RWPE2 (cell line): ENCODE measurements around the gene FAM149A.

Experiments used
- ATAC-seq: fragments of 200-7000 bp; cut with Tn5 transposase; 3 replicates; pipeline ENCODE4 v1.9.1; 2021; ENCODE audit warnings: low read depth
- DNase-seq: peaks from one replicate; pipeline ENCODE4 v3.0.0-alpha.2; 2020; ENCODE audit warnings: low spot score
- H3K27ac ChIP-seq: fragments of 450-650 bp; 2 replicates; pipeline ENCODE4 v1.5.1; 2017; ENCODE audit warnings: mild to moderate bottlenecking; ENCODE audit not compliant: poor library complexity, severe bottlenecking
- H3K27me3 ChIP-seq: fragments of 250-450 bp; sonication (Bioruptor Pico); 2 replicates; pipeline ENCODE4 v1.5.1; 2021; ENCODE audit warnings: mild to moderate bottlenecking, moderate library complexity; ENCODE audit not compliant: insufficient read depth, poor library complexity, severe bottlenecking
- H3K36me3 ChIP-seq: fragments of 250-450 bp; sonication (Bioruptor Pico); 2 replicates; pipeline ENCODE4 v1.5.1; 2020; ENCODE audit warnings: low read depth, mild to moderate bottlenecking, moderate library complexity
- H3K4me1 ChIP-seq: fragments of 250-450 bp; sonication (Bioruptor Pico); 2 replicates; pipeline ENCODE4 v1.5.1; 2021; ENCODE audit warnings: mild to moderate bottlenecking, moderate library complexity; ENCODE audit not compliant: insufficient read depth, poor library complexity, severe bottlenecking
- H3K4me3 ChIP-seq: fragments of 250-450 bp; sonication (Bioruptor Pico); 2 replicates; pipeline ENCODE4 v1.5.1; 2021; ENCODE audit warnings: mild to moderate bottlenecking, moderate library complexity; ENCODE audit not compliant: severe bottlenecking
- H3K9me3 ChIP-seq: fragments of 250-450 bp; sonication (Bioruptor Pico); 2 replicates; pipeline ENCODE4 v1.5.1; 2021; ENCODE audit warnings: mild to moderate bottlenecking, moderate library complexity; ENCODE audit not compliant: severe bottlenecking
- CTCF ChIP-seq: fragments of 450-650 bp; IDR thresholded peaks from one replicate; pipeline ENCODE4 v1.5.1; 2017; ENCODE audit warnings: mild to moderate bottlenecking, moderate library complexity; ENCODE audit not compliant: poor library complexity, severe bottlenecking

FAM149A gene

GRCh38 chr4:186109245-186109644, 4.7 kb downstream of the FAM149A start:
- ATAC-seq (no peak), DNase-seq (no peak)
- Histone ChIP-seq H3K4me1 (no peaks in the 10 kb centered on the region), H3K27ac (no peak overlapping the region), H3K36me3 (no peaks in the 10 kb centered on the region), H3K9me3 (no peaks in the 10 kb centered on the region), H3K27me3 (peaks cover 20% of the 10 kb centered on the region), H3K4me3 (no peak overlapping the region)
- no peak for TF ChIP-seq CTCF

GRCh38 chr4:186116697-186117096, 12.2 kb downstream of the FAM149A start:
- Histone ChIP-seq H3K27ac (no peak overlapping the region), H3K4me3 (no peak overlapping the region), H3K36me3 (no peaks in the 10 kb centered on the region), H3K4me1 (no peaks in the 10 kb centered on the region), H3K27me3 (no peaks in the 10 kb centered on the region), H3K9me3 (no peaks in the 10 kb centered on the region)
- TF ChIP-seq CTCF, result no peak
- no peak for DNase-seq
- ATAC-seq, result no peak

- DNase-seq, result no peak
- Histone ChIP-seq H3K4me3 (no peak overlapping the region), H3K27me3 (no peaks in the 10 kb centered on the region), H3K4me1 (no peaks in the 10 kb centered on the region), H3K9me3 (no peaks in the 10 kb centered on the region), H3K27ac (no peak overlapping the region), H3K36me3 (no peaks in the 10 kb centered on the region)
- TF ChIP-seq CTCF, result no peak
- no peak for ATAC-seq
Measured at GRCh38 chr4:186118582-186118981, 14.1 kb downstream of the FAM149A start.

- no peak for ATAC-seq
- no peak for TF ChIP-seq CTCF
- H3K27me3 ChIP-seq, result no peaks in the 10 kb centered on the region
Measured at GRCh38 chr4:186121057-186121456, 16.6 kb downstream of the FAM149A start.

GRCh38 chr4:186128842-186129241, 24.3 kb downstream of the FAM149A start:
- no peaks in the 10 kb centered on the region for H3K9me3 ChIP-seq
- ATAC-seq (no peak), DNase-seq (no peak)
- no peaks in the 10 kb centered on the region for H3K27me3 ChIP-seq
- H3K4me3 ChIP-seq, result no peak overlapping the region
- no peaks in the 10 kb centered on the region for H3K4me1 ChIP-seq
- TF ChIP-seq CTCF, result no peak
- H3K27ac ChIP-seq, result no peak overlapping the region
- H3K36me3 ChIP-seq, result no peaks in the 10 kb centered on the region

More at GRCh38 chr4:186121057-186121456, 16.6 kb downstream of the FAM149A start:
- no peaks in the 10 kb centered on the region for H3K9me3 ChIP-seq
- H3K27ac ChIP-seq, result no peak overlapping the region
- H3K4me1 ChIP-seq, result no peaks in the 10 kb centered on the region
- DNase-seq, result no peak
- no peak overlapping the region for H3K4me3 ChIP-seq
- no peaks in the 10 kb centered on the region for H3K36me3 ChIP-seq
